Smooth muscle cell (in vitro differentiated cells): ENCODE data around the gene PKMYT1. TPM values are rescaled to one million over a fixed set of nuclear protein-coding genes. Genes with fewer than 3 reads are reported as not detected.

Experiments
- DNase-seq: peaks from one replicate; lab custom pipeline; 2025; ENCODE audit not compliant: unreplicated experiment; lab: John Stamatoyannopoulos, UW
- H2AFZ ChIP-seq: fragments of 200-600 bp; sonication (generic); 2 replicates; pipeline ENCODE4 v1.6.0; 2016; ENCODE audit warnings: antibody characterized with exemption, low read depth, mild to moderate bottlenecking
- H3F3A ChIP-seq: fragments of 200-600 bp; sonication (generic); 2 replicates; pipeline ENCODE4 v1.6.0; 2017; ENCODE audit warnings: antibody characterized with exemption, low read depth
- H3K27ac ChIP-seq: fragments of 200-600 bp; sonication (generic); 2 replicates; pipeline ENCODE4 v1.5.1; 2016; ENCODE audit warnings: low read depth, mild to moderate bottlenecking
- H3K27me3 ChIP-seq: fragments of 200-600 bp; sonication (generic); 2 replicates; pipeline ENCODE4 v1.6.1; 2016; ENCODE audit warnings: low read depth, mild to moderate bottlenecking
- H3K36me3 ChIP-seq: fragments of 200-600 bp; sonication (generic); 2 replicates; pipeline ENCODE4 v1.5.1; 2016; ENCODE audit warnings: low read depth
- H3K4me1 ChIP-seq: fragments of 200-600 bp; sonication (generic); 2 replicates; pipeline ENCODE4 v1.5.1; 2016; ENCODE audit warnings: low read depth
- H3K4me2 ChIP-seq: fragments of 200-600 bp; sonication (generic); 2 replicates; pipeline ENCODE4 v1.6.0; 2016; ENCODE audit warnings: mild to moderate bottlenecking
- H3K4me3 ChIP-seq: fragments of 200-600 bp; sonication (generic); 2 replicates; pipeline ENCODE4 v1.5.1; 2016; ENCODE audit warnings: mild to moderate bottlenecking
- H3K79me2 ChIP-seq: fragments of 200-600 bp; sonication (generic); 2 replicates; pipeline ENCODE4 v1.6.0; 2016; ENCODE audit warnings: low read depth, mild to moderate bottlenecking
- H3K9ac ChIP-seq: fragments of 200-600 bp; sonication (generic); 2 replicates; pipeline ENCODE4 v1.6.0; 2016; ENCODE audit warnings: low read depth
- H3K9me3 ChIP-seq: fragments of 200-600 bp; sonication (generic); replicated peaks from 2 replicates; pipeline ENCODE4 v1.5.1; 2016; ENCODE audit warnings: low read depth
- H4K20me1 ChIP-seq: fragments of 200-600 bp; sonication (generic); 2 replicates; pipeline ENCODE4 v1.6.0; 2016; ENCODE audit warnings: low read depth
- CTCF ChIP-seq: fragments of 200-600 bp; sonication (generic); IDR thresholded peaks from 2 replicates; pipeline ENCODE4 v1.5.1; 2017; ENCODE audit warnings: borderline replicate concordance, mild to moderate bottlenecking, antibody characterized with exemption; ENCODE audit not compliant: insufficient read depth, poor library complexity, severe bottlenecking
- WGBS: methylation state at CpG from one replicate; pipeline ENCODE4 v1.1.7; 2016; ENCODE audit warnings: low lambda C conversion rate; 5-methylcytosine and 5-hydroxymethylcytosine counted together
- polyA plus RNA-seq: library from polyadenylated mRNA; unstranded; fragments of >200 nt; fragmentation: Nextera tagmentation; extraction: Ambion mirVana; gene quantifications from 2 replicates; pipeline ENCODE4 v1.2.1, GENCODE V29; 2016
- total RNA-seq: library from RNA; depleted of rRNA; stranded (reverse); fragments of >200 nt; gene quantifications from 2 replicates; pipeline ENCODE4 v1.2.3, GENCODE V29; 2014

PKMYT1 gene
- total and polyA plus RNA-seq, 2 experiments from 2014 or later: 13.8 to 32.6 TPM

GRCh38 chr16:2963074-2963722 lies 17.0 kb downstream of the PKMYT1 start:
- peak overlapping the region; percentile 90 for H3K4me2 ChIP-seq
- no peak for DNase-seq

GRCh38 chr16:2962334-2963073 lies 17.7 kb downstream of the PKMYT1 start:
- H2AFZ ChIP-seq: no peak overlapping the region
- no peak overlapping the region for H3K4me2 ChIP-seq
- H3K36me3 ChIP-seq: no peaks in the 10 kb centered on the region
- peaks cover 52% of the 10 kb centered on the region for H3K27me3 ChIP-seq
- no peak overlapping the region for H3K27ac ChIP-seq
- TF ChIP-seq CTCF: no peak
- no peaks in the 10 kb centered on the region for H3K9me3 ChIP-seq
- H3K4me3 ChIP-seq: no peak overlapping the region
- H3K4me1 ChIP-seq: peaks cover 18% of the 10 kb centered on the region
- DNase-seq: no peak
- no peak overlapping the region for H3K9ac ChIP-seq
- H4K20me1 ChIP-seq: no peaks in the 10 kb centered on the region
- no peaks in the 10 kb centered on the region for H3K79me2 ChIP-seq
- H3F3A ChIP-seq: no peaks in the 10 kb centered on the region
- 63% methylated on average over 27 of the region's 28 CpGs for WGBS

More at GRCh38 chr16:2963074-2963722, 17.0 kb downstream of the PKMYT1 start:
- WGBS: 6% methylated on average over 18 of the region's 40 CpGs
- Histone ChIP-seq H4K20me1 (no peaks in the 10 kb centered on the region), H3K9ac (no peak overlapping the region), H3K4me1 (peaks cover 18% of the 10 kb centered on the region), H3K27ac (no peak overlapping the region), H2AFZ (no peak overlapping the region), H3K79me2 (no peaks in the 10 kb centered on the region), H3K4me3 (peak overlapping the region; percentile 50), H3K36me3 (no peaks in the 10 kb centered on the region), H3F3A (no peaks in the 10 kb centered on the region), H3K9me3 (no peaks in the 10 kb centered on the region), H3K27me3 (peaks cover 57% of the 10 kb centered on the region)
- no peak for TF ChIP-seq CTCF

- H3K36me3 ChIP-seq: no peaks in the 10 kb centered on the region
- 83% methylated on average over 17 of the region's 17 CpGs for WGBS
- no peak for TF ChIP-seq CTCF
- H3K27ac ChIP-seq: no peak overlapping the region
- H3F3A ChIP-seq: no peaks in the 10 kb centered on the region
- H3K4me2 ChIP-seq: no peak overlapping the region
- H3K4me1 ChIP-seq: peaks cover 18% of the 10 kb centered on the region
- no peak overlapping the region for H2AFZ ChIP-seq
- H3K27me3 ChIP-seq: peaks cover 31% of the 10 kb centered on the region
- no peaks in the 10 kb centered on the region for H3K79me2 ChIP-seq
- no peak overlapping the region for H3K9ac ChIP-seq
- H4K20me1 ChIP-seq: no peaks in the 10 kb centered on the region
- DNase-seq: no peak
- no peaks in the 10 kb centered on the region for H3K9me3 ChIP-seq
- H3K4me3 ChIP-seq: no peak overlapping the region
Measured at GRCh38 chr16:2960183-2961010, 19.8 kb downstream of the PKMYT1 start.
